ENCODE results near the gene WFDC2.

WFDC2 gene

GRCh38 chr20:45440891-45441685 is 28.5 kb upstream of the WFDC2 start:
- no peaks in the 10 kb centered on the region for H4K20me1 ChIP-seq (ENCODE audit: low read depth, low read length)
- H3K79me2 ChIP-seq (ENCODE audit: insufficient read depth, low read length), result no peaks in the 10 kb centered on the region

DNA sequence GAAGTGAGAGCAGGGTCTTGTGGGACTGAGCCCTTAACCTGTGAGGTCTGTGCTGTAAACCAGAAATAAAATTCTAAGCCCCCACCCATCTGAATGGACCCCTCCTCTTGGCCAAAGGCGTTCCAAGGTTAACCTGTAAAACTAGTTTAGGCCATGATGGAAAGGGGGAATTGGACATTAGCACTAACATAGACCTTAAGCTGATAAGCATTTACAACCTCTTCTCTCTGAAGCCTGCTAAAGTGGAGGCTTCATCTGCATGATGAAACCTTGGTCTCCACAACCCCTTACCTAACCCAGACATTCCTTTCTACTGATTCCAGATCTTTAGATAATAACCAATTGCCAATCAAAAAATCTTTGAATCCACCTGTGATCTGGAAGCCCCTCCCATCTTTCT is 27.8 kb upstream of the WFDC2 start:
- Histone ChIP-seq H3K79me2 (ENCODE audit: insufficient read depth, low read length) (no peaks in the 10 kb centered on the region), H3K9me3 (ENCODE audit: insufficient read depth, low read length) (no peaks in the 10 kb centered on the region), H3K27me3 (ENCODE audit: low read length) (no peaks in the 10 kb centered on the region), H2AFZ (ENCODE audit: low read depth, low read length, severe bottlenecking) (no peak overlapping the region), H3K9me2 (replicated peaks; ENCODE audit: insufficient read depth, low read length) (no peaks in the 10 kb centered on the region), H3K9ac (ENCODE audit: low read length) (no peak overlapping the region), H3K27ac (ENCODE audit: low read depth, low read length) (no peak overlapping the region), H3K36me3 (ENCODE audit: low read length) (no peaks in the 10 kb centered on the region), H3F3A (ENCODE audit: insufficient read depth) (no peaks in the 10 kb centered on the region), H4K20me1 (ENCODE audit: low read depth, low read length) (no peaks in the 10 kb centered on the region), H3K4me2 (ENCODE audit: low read depth, low read length, poor library complexity, severe bottlenecking) (no peak overlapping the region), H3K4me3 (ENCODE audit: insufficient read depth, low read length, poor library complexity, severe bottlenecking) (no peak overlapping the region)
- TF ChIP-seq EZH2phosphoT487 (conservative IDR thresholded peaks at IDR 0.05; ENCODE audit: low read length) (no peak), CTCF (IDR thresholded peaks at IDR 0.05; ENCODE audit: insufficient read depth, low read length, poor library complexity, severe bottlenecking) (no peak)

More at GRCh38 chr20:45440891-45441685, 28.5 kb upstream of the WFDC2 start:
- Histone ChIP-seq H3K27ac (ENCODE audit: low read depth, low read length) (no peak overlapping the region), H2AFZ (ENCODE audit: low read depth, low read length, severe bottlenecking) (no peak overlapping the region), H3K36me3 (ENCODE audit: low read length) (no peaks in the 10 kb centered on the region), H3K4me3 (ENCODE audit: insufficient read depth, low read length, poor library complexity, severe bottlenecking) (no peak overlapping the region), H3K27me3 (ENCODE audit: low read length) (no peaks in the 10 kb centered on the region), H3K9me3 (ENCODE audit: insufficient read depth, low read length) (no peaks in the 10 kb centered on the region), H3K9ac (ENCODE audit: low read length) (no peak overlapping the region), H3K4me2 (ENCODE audit: low read depth, low read length, poor library complexity, severe bottlenecking) (no peak overlapping the region), H3F3A (ENCODE audit: insufficient read depth) (peaks cover 2% of the 10 kb centered on the region; the same call in 1 of the 2 replicates), H3K9me2 (replicated peaks; ENCODE audit: insufficient read depth, low read length) (no peaks in the 10 kb centered on the region)
- TF ChIP-seq CTCF (IDR thresholded peaks at IDR 0.05; ENCODE audit: insufficient read depth, low read length, poor library complexity, severe bottlenecking) (no peak), EZH2phosphoT487 (conservative IDR thresholded peaks at IDR 0.05; ENCODE audit: low read length) (no peak)

GRCh38 chr20:45444050-45444449 is 25.5 kb upstream of the WFDC2 start:
- Histone ChIP-seq H2AFZ (ENCODE audit: low read depth, low read length, severe bottlenecking) (no peak overlapping the region), H3K9me3 (ENCODE audit: insufficient read depth, low read length) (no peaks in the 10 kb centered on the region), H3K36me3 (ENCODE audit: low read length) (no peaks in the 10 kb centered on the region), H3K27ac (ENCODE audit: low read depth, low read length) (no peak overlapping the region), H3K27me3 (ENCODE audit: low read length) (no peaks in the 10 kb centered on the region), H3K9me2 (replicated peaks; ENCODE audit: insufficient read depth, low read length) (no peaks in the 10 kb centered on the region), H4K20me1 (ENCODE audit: low read depth, low read length) (no peaks in the 10 kb centered on the region), H3K79me2 (ENCODE audit: insufficient read depth, low read length) (no peaks in the 10 kb centered on the region), H3K9ac (ENCODE audit: low read length) (no peak overlapping the region), H3K4me3 (ENCODE audit: insufficient read depth, low read length, poor library complexity, severe bottlenecking) (no peak overlapping the region), H3K4me2 (ENCODE audit: low read depth, low read length, poor library complexity, severe bottlenecking) (no peak overlapping the region), H3F3A (ENCODE audit: insufficient read depth) (no peaks in the 10 kb centered on the region)
- no peak for TF ChIP-seq EZH2phosphoT487 (conservative IDR thresholded peaks at IDR 0.05; ENCODE audit: low read length)
- TF ChIP-seq CTCF (IDR thresholded peaks at IDR 0.05; ENCODE audit: insufficient read depth, low read length, poor library complexity, severe bottlenecking), result no peak

All from SU-DHL-6 (cell line).